GM18861 (cell line): ENCODE measurements around the gene PLD3.
"Not testable (repeated sequence)": the region's sequence is repeated elsewhere in the genome, so short reads cannot be mapped to it uniquely, and the experiment has no call there.

Experiments used
- ATAC-seq: cut with Tn5 transposase; IDR thresholded peaks from one replicate; pipeline ENCODE4 v1.9.1; 2021; ENCODE audit not compliant: unreplicated experiment

PLD3 gene

GRCh38 chr19:40331052-40331451 is 17.4 kb upstream of the PLD3 start:
- ATAC-seq, result no peak

- no peak for ATAC-seq
Observed at GRCh38 chr19:40332669-40333068, 15.8 kb upstream of the PLD3 start.

- ATAC-seq, result not testable (repeated sequence)
Observed at GRCh38 chr19:40333083-40333482, 15.4 kb upstream of the PLD3 start.

- ATAC-seq, result no peak
Observed at GRCh38 chr19:40335101-40335500, 13.4 kb upstream of the PLD3 start.

GRCh38 chr19:40335855-40336600 is 12.5 kb upstream of the PLD3 start:
- ATAC-seq, result no peak

GRCh38 chr19:40336601-40336900 is 11.9 kb upstream of the PLD3 start:
- no peak for ATAC-seq

GRCh38 chr19:40337107-40337506 is 11.4 kb upstream of the PLD3 start:
- ATAC-seq, result no peak

- no peak for ATAC-seq
Observed at GRCh38 chr19:40337594-40337993, 10.9 kb upstream of the PLD3 start.

- ATAC-seq, result no peak
Observed at GRCh38 chr19:40339018-40339728, 9.3 kb upstream of the PLD3 start.

GRCh38 chr19:40341601-40342482 is 6.7 kb upstream of the PLD3 start:
- ATAC-seq, result no peak

- no peak for ATAC-seq
Observed at GRCh38 chr19:40342644-40343311, 5.7 kb upstream of the PLD3 start.

- ATAC-seq, result no peak
Observed at GRCh38 chr19:40344422-40344821, 4.1 kb upstream of the PLD3 start.

GRCh38 chr19:40348961-40349507 is 539 bp downstream of the PLD3 start:
- ATAC-seq, result no peak

GRCh38 chr19:40355975-40356680 is 7.6 kb downstream of the PLD3 start:
- ATAC-seq, result no peak

- ATAC-seq, result no peak
Observed at GRCh38 chr19:40356681-40357595, 8.4 kb downstream of the PLD3 start.

GRCh38 chr19:40357640-40358039 is 9.1 kb downstream of the PLD3 start:
- no peak for ATAC-seq

GRCh38 chr19:40358773-40359172 is 10.3 kb downstream of the PLD3 start:
- ATAC-seq, result no peak

- no peak for ATAC-seq
Observed at GRCh38 chr19:40360020-40360707, 11.7 kb downstream of the PLD3 start.
